HEK293 (cell line): ENCODE data around the gene NDST1.
A peak's percentile ranks its signal among the peaks of the same experiment; 100 is the strongest.

Experiments used
- CTCF ChIA-PET: fragments of 350-600 bp; formaldehyde crosslinking; extraction: SDS; loops from one replicate; lab custom pipeline; 2021; ENCODE audit warnings: antibody characterized with exemption; lab: Yijun Ruan, JAX
- POLR2A ChIA-PET: fragments of 300-600 bp; formaldehyde crosslinking; extraction: SDS; loops from one replicate; lab custom pipeline; 2020; ENCODE audit warnings: antibody characterized with exemption, inconsistent platforms; lab: Yijun Ruan, JAX
- H3K27ac ChIP-seq: fragments of 200-500 bp; sonication (Bioruptor generic); 2 replicates; pipeline ENCODE4 v1.5.1; 2014; ENCODE audit warnings: low read depth, low read length, control low read depth, inconsistent platforms; ENCODE audit errors: extremely low read depth
- H3K36me3 ChIP-seq, 2 experiments: fragments of 200-500 bp in 1 of 2; sonication (Bioruptor generic) in 1 of 2; 1 replicate in 1 of 2; 2 replicates in 1 of 2; pipeline ENCODE4 v1.5.1; 2014 to 2017; ENCODE audit warnings: inconsistent platforms in 2 of 2, low read length in 2 of 2; ENCODE audit not compliant: control insufficient read depth in 2 of 2, insufficient read depth in 1 of 2
- H3K4me1 ChIP-seq: fragments of 200-500 bp; sonication (Bioruptor generic); 2 replicates; pipeline ENCODE4 v1.5.1; 2014; ENCODE audit warnings: mild to moderate bottlenecking, low read length, inconsistent platforms; ENCODE audit not compliant: control insufficient read depth, insufficient read depth
- H3K4me3 ChIP-seq: 2 replicates; pipeline ENCODE4 v1.5.1; 2011; ENCODE audit warnings: low read depth, mild to moderate bottlenecking, control low read depth, low read length, moderate library complexity
- H3K9me3 ChIP-seq: fragments of 200-500 bp; sonication (Bioruptor generic); 2 replicates; pipeline ENCODE4 v1.5.1; 2014; ENCODE audit warnings: low read depth, low read length, inconsistent platforms; ENCODE audit not compliant: control insufficient read depth, insufficient read depth
- GLIS2 ChIP-seq: fragments of 450-650 bp; formaldehyde crosslinking; IDR thresholded peaks from 2 replicates; pipeline ENCODE4 v1.5.1; 2016; ENCODE audit warnings: missing biosample characterization, missing genetic modification characterization
- IKZF3 ChIP-seq: fragments of 450-650 bp; IDR thresholded peaks from 2 replicates; pipeline ENCODE4 v1.5.0; 2018; ENCODE audit warnings: missing biosample characterization, mild to moderate bottlenecking, missing genetic modification characterization, moderate library complexity
- KLF1 ChIP-seq: fragments of 450-650 bp; formaldehyde crosslinking; IDR thresholded peaks from 2 replicates; pipeline ENCODE4 v1.5.1; 2016; ENCODE audit warnings: missing biosample characterization, missing genetic modification characterization
- MYNN ChIP-seq: fragments of 450-650 bp; formaldehyde crosslinking; IDR thresholded peaks from 2 replicates; pipeline ENCODE4 v1.5.1; 2016; ENCODE audit warnings: missing biosample characterization, missing genetic modification characterization, borderline replicate concordance
- ZBTB17 ChIP-seq: fragments of 450-650 bp; formaldehyde crosslinking; IDR thresholded peaks from 2 replicates; pipeline ENCODE4 v1.5.1; 2016; ENCODE audit warnings: missing biosample characterization, missing genetic modification characterization
- ZBTB20 ChIP-seq: fragments of 450-650 bp; formaldehyde crosslinking; IDR thresholded peaks from 2 replicates; pipeline ENCODE4 v1.5.1; 2016; ENCODE audit warnings: missing biosample characterization, missing genetic modification characterization
- ZBTB7A ChIP-seq: fragments of 450-650 bp; formaldehyde crosslinking; IDR thresholded peaks from 2 replicates; pipeline ENCODE4 v1.5.1; 2016; ENCODE audit warnings: low read depth, missing biosample characterization, missing genetic modification characterization
- ZFHX2 ChIP-seq: fragments of 450-650 bp; formaldehyde crosslinking; conservative IDR thresholded peaks from 2 replicates; pipeline ENCODE4 v1.5.1; 2016; ENCODE audit warnings: missing biosample characterization, missing genetic modification characterization
- ZFP41 ChIP-seq: fragments of 450-650 bp; formaldehyde crosslinking; IDR thresholded peaks from 2 replicates; pipeline ENCODE4 v1.5.1; 2016; ENCODE audit warnings: missing biosample characterization, missing genetic modification characterization, borderline replicate concordance
- ZNF140 ChIP-seq: fragments of 450-650 bp; formaldehyde crosslinking; IDR thresholded peaks from 2 replicates; pipeline ENCODE4 v1.5.1; 2016; ENCODE audit warnings: missing biosample characterization, missing genetic modification characterization
- ZNF146 ChIP-seq: fragments of 450-650 bp; formaldehyde crosslinking; IDR thresholded peaks from 2 replicates; pipeline ENCODE4 v1.5.1; 2016; ENCODE audit warnings: missing biosample characterization, missing genetic modification characterization
- ZNF2 ChIP-seq: fragments of 450-650 bp; formaldehyde crosslinking; IDR thresholded peaks from 2 replicates; pipeline ENCODE4 v1.5.1; 2016; ENCODE audit warnings: missing biosample characterization, missing genetic modification characterization
- ZNF341 ChIP-seq: fragments of 450-650 bp; formaldehyde crosslinking; IDR thresholded peaks from 2 replicates; pipeline ENCODE4; 2016; ENCODE audit warnings: low read depth, missing biosample characterization, missing genetic modification characterization
- ZNF366 ChIP-seq: fragments of 450-650 bp; formaldehyde crosslinking; conservative IDR thresholded peaks from 2 replicates; pipeline ENCODE4 v1.5.1; 2016; ENCODE audit warnings: missing biosample characterization, missing genetic modification characterization
- ZNF37A ChIP-seq: fragments of 450-650 bp; IDR thresholded peaks from 2 replicates; pipeline ENCODE4 v1.5.1; 2018; ENCODE audit warnings: missing biosample characterization, missing genetic modification characterization
- ZNF530 ChIP-seq: fragments of 450-650 bp; formaldehyde crosslinking; IDR thresholded peaks from 2 replicates; pipeline ENCODE4 v1.5.1; 2016; ENCODE audit warnings: low read depth, missing biosample characterization, missing genetic modification characterization
- ZNF561 ChIP-seq: fragments of 450-650 bp; IDR thresholded peaks from 2 replicates; pipeline ENCODE4 v1.5.1; 2018; ENCODE audit warnings: missing biosample characterization, missing genetic modification characterization, borderline replicate concordance
- ZNF654 ChIP-seq: fragments of 450-650 bp; formaldehyde crosslinking; IDR thresholded peaks from 2 replicates; pipeline ENCODE4 v1.5.1; 2016; ENCODE audit warnings: low read depth, missing biosample characterization, missing genetic modification characterization
- ZNF670 ChIP-seq: fragments of 450-650 bp; formaldehyde crosslinking; IDR thresholded peaks from 2 replicates; pipeline ENCODE4 v1.5.1; 2016; ENCODE audit warnings: missing biosample characterization, missing genetic modification characterization, low read depth
- ZNF791 ChIP-seq: fragments of 450-650 bp; formaldehyde crosslinking; IDR thresholded peaks from 2 replicates; pipeline ENCODE4 v1.5.1; 2016; ENCODE audit warnings: missing biosample characterization, missing genetic modification characterization
- ZNF843 ChIP-seq: fragments of 450-650 bp; formaldehyde crosslinking; IDR thresholded peaks from 2 replicates; pipeline ENCODE4 v1.5.1; 2016; ENCODE audit warnings: missing biosample characterization, missing genetic modification characterization
- TF ChIP-seq, protein P1 (sequence below): fragments of 450-650 bp; formaldehyde crosslinking; IDR thresholded peaks from 2 replicates; pipeline ENCODE4 v1.5.1; 2016; ENCODE audit warnings: missing biosample characterization, missing genetic modification characterization
- TF ChIP-seq, protein P2 (sequence below): fragments of 450-650 bp; formaldehyde crosslinking; conservative IDR thresholded peaks from 2 replicates; pipeline ENCODE4 v1.5.1; 2016; ENCODE audit warnings: low read depth, missing biosample characterization, missing genetic modification characterization
- TF ChIP-seq, protein P3 (sequence below): fragments of 450-650 bp; formaldehyde crosslinking; IDR thresholded peaks from 2 replicates; pipeline ENCODE4 v1.5.1; 2016; ENCODE audit warnings: missing biosample characterization, missing genetic modification characterization

Gene NDST1

DNA sequence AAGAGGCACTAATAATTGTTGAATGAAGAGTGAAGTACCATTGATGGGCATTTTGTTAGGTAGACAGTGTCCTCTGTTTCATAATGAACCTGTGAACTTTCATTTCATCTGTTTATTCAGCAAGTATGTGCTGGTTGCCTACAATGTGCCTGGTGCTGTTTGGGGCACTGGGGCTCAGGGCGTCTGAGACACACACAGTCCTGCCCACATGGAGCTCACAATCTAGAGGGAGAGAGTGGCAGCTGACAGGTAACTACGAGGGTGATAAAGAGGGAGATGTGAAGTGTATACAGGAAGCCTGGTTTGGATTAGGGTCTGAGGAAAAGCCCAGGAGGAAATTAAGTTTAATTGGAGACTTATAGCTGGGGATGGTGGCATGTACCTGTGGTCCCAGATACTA, 28.5 kb upstream of the NDST1 start:
- ChIA-PET CTCF (no interaction called here), POLR2A (interaction anchor here (0.6 kb wide), 1 partner anchor 383 kb away, joined by 9 read pairs; no protein-coding TSS in a partner anchor)
- Histone ChIP-seq H3K27ac (no peak overlapping the region), H3K4me1 (no peaks in the 10 kb centered on the region), H3K4me3 (no peak overlapping the region), H3K36me3 (no peaks in the 10 kb centered on the region), H3K9me3 (no peaks in the 10 kb centered on the region)
- no peak for TF ChIP-seq ZFP41
- TF ChIP-seq ZNF341 (tag by site-specific recombination), result no peak
- TF ChIP-seq ZNF791, result no peak
- TF ChIP-seq ZNF654 (tag by site-specific recombination), result no peak
- no peak for TF ChIP-seq ZBTB17 (tag by site-specific recombination)
- no peak for TF ChIP-seq ZNF37A (tag by site-specific recombination)

DNA sequence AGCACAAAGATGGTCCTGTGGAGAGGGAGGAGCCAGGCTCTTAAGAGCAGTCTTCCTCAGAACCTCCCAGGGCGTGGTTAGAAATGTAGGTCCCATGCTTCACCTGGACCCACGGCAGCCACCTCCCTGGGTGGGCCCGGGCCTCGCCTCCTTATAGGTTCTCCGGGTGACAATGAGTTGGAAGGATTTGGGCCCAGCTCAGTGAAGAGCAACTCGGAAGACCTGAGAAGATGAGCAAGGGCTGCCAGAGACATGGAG, 26.3 kb upstream of the NDST1 start:
- ChIA-PET CTCF (interaction anchor here (0.7 to 1.4 kb wide), 4 partner anchors 22 to 43 kb away, joined by 3 to 8 read pairs (median 4); no protein-coding TSS in a partner anchor), POLR2A (no interaction called here)
- no peak overlapping the region for H3K27ac ChIP-seq
- H3K9me3 ChIP-seq, result no peaks in the 10 kb centered on the region
- H3K4me3 ChIP-seq, result no peak overlapping the region
- H3K4me1 ChIP-seq, result peaks cover 4% of the 10 kb centered on the region; the same call in 1 of the 2 replicates
- TF ChIP-seq ZFHX2 (no peak), ZNF843 (tag by site-specific recombination) (no peak), KLF1 (tag by site-specific recombination) (peak; percentile 64; the same call in 1 of the 2 replicates), ZNF146 (no peak), ZNF670 (no peak)
- TF ChIP-seq, protein P1, sequence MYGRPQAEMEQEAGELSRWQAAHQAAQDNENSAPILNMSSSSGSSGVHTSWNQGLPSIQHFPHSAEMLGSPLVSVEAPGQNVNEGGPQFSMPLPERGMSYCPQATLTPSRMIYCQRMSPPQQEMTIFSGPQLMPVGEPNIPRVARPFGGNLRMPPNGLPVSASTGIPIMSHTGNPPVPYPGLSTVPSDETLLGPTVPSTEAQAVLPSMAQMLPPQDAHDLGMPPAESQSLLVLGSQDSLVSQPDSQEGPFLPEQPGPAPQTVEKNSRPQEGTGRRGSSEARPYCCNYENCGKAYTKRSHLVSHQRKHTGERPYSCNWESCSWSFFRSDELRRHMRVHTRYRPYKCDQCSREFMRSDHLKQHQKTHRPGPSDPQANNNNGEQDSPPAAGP (tag by site-specific recombination), result no peak
- H3K36me3 ChIP-seq, result no peaks in the 10 kb centered on the region

DNA sequence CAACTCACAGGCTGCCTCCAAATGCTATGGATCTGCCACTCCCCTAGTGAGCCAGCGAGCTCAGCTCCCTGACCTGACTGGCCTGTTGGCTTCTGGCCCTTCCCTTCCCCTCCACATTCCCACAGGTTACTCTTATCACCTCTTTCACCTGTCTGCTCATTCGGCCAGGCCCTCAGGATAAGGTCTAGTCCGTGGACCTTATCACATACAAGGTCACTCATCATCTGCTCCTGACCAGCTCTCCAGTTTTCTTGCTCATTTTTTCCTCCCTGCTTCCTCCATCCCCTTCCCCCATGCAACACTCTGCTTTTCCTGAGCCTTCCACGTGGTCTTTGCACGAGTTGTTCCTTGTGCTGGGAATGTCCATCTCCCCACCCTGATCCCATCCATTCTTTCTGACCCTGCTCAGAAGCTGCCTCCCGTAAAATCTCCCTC, 25.9 kb upstream of the NDST1 start:
- H3K27ac ChIP-seq, result no peak overlapping the region
- H3K36me3 ChIP-seq, result no peaks in the 10 kb centered on the region
- ChIA-PET CTCF (interaction anchor here (0.6 to 1.4 kb wide), 5 partner anchors 22 to 42 kb away, joined by 3 to 8 read pairs (median 4); no protein-coding TSS in a partner anchor), POLR2A (no interaction called here)
- peaks cover 4% of the 10 kb centered on the region for H3K4me1 ChIP-seq
- no peak overlapping the region for H3K4me3 ChIP-seq
- H3K9me3 ChIP-seq, result no peaks in the 10 kb centered on the region
- TF ChIP-seq ZNF366 (tag by site-specific recombination) (peak; percentile 42; the same call in 1 of the 2 replicates), MYNN (tag by site-specific recombination) (no peak)

DNA sequence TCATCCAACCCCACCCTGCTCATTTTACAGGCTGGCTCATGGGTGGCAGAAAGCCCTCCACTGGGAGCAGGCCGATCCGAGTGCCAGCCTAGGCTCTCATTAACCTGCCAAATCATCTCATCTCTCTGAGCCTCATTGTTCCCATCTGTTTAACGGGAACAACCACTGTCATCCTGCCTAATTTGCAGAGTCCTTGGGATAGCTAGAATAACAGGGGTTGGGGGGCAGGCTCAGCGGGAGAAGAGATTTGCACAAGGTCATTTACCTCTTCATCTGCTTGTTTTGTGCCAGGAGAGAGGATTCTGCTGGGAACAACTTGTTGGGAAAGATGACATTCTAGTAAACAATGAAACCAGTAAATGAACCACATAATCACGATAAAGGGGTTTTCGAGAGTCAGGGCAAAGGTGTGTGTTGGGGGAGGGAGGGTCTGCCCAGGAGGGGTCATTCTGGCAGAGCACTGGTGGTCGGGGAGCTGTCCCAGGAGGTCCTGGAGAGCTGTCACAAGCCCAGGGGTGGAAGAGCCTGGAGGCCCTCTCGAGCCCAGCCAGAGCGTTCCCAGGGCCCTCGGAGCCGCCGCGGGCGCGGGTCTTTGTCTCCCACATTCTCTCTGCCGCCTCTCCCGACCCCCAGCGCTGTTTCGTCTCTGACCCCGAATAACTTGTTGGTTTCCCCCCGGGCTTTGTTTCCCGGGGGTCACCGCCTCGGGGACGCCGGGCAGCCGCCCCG, 22.8 kb upstream of the NDST1 start:
- H3K36me3 ChIP-seq, result no peaks in the 10 kb centered on the region; a peak in 1 of 3 replicates
- ChIA-PET POLR2A (interaction anchor here (0.6 to 3.5 kb wide), 4 partner anchors 13 to 36 kb away, joined by 3 to 11 read pairs (median 6); partner anchors contain the start of gene RPS14), CTCF (interaction anchor here (1.2 kb wide), 1 partner anchor 39 kb away, joined by 3 read pairs; no protein-coding TSS in a partner anchor)
- peaks cover 21% of the 10 kb centered on the region for H3K4me1 ChIP-seq
- peak overlapping the region; percentile 87 for H3K4me3 ChIP-seq
- peak overlapping the region; percentile 92 for H3K27ac ChIP-seq
- H3K9me3 ChIP-seq, result no peaks in the 10 kb centered on the region
- TF ChIP-seq, protein P2, sequence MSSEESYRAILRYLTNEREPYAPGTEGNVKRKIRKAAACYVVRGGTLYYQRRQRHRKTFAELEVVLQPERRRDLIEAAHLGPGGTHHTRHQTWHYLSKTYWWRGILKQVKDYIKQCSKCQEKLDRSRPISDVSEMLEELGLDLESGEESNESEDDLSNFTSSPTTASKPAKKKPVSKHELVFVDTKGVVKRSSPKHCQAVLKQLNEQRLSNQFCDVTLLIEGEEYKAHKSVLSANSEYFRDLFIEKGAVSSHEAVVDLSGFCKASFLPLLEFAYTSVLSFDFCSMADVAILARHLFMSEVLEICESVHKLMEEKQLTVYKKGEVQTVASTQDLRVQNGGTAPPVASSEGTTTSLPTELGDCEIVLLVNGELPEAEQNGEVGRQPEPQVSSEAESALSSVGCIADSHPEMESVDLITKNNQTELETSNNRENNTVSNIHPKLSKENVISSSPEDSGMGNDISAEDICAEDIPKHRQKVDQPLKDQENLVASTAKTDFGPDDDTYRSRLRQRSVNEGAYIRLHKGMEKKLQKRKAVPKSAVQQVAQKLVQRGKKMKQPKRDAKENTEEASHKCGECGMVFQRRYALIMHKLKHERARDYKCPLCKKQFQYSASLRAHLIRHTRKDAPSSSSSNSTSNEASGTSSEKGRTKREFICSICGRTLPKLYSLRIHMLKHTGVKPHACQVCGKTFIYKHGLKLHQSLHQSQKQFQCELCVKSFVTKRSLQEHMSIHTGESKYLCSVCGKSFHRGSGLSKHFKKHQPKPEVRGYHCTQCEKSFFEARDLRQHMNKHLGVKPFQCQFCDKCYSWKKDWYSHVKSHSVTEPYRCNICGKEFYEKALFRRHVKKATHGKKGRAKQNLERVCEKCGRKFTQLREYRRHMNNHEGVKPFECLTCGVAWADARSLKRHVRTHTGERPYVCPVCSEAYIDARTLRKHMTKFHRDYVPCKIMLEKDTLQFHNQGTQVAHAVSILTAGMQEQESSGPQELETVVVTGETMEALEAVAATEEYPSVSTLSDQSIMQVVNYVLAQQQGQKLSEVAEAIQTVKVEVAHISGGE, result peak; percentile 92
- TF ChIP-seq ZNF140 (tag by site-specific recombination) (no peak), IKZF3 (tag by site-specific recombination) (0 out of 2 replicates have a peak, but pooled peaks have one; percentile 5), GLIS2 (peak; percentile 80; the same call in 1 of the 2 replicates), ZBTB7A (tag by site-specific recombination) (no peak), ZNF2 (tag by site-specific recombination) (no peak), ZBTB20 (tag by site-specific recombination) (peak; percentile 64), ZNF561 (tag by site-specific recombination) (no peak), ZNF530 (no peak), ZNF341 (tag by site-specific recombination) (peak; percentile 52)
- TF ChIP-seq, protein P3, sequence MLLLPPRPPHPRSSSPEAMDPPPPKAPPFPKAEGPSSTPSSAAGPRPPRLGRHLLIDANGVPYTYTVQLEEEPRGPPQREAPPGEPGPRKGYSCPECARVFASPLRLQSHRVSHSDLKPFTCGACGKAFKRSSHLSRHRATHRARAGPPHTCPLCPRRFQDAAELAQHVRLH (tag by site-specific recombination), result no peak
